Thyroid gland (tissue), 4 donors: ENCODE results near the gene STAT3.

Experiments
- POLR2A ChIP-seq, 2 donors: fragments of 450-650 bp; IDR thresholded peaks; one replicate each; pipeline ENCODE4 v1.6.1; 2017; ENCODE audit warnings: antibody characterized with exemption in 2 of 2, mild to moderate bottlenecking in 2 of 2, moderate library complexity in 1 of 2
- TF ChIP-seq, protein P1 (sequence below), 6 experiments: fragments of 200-600 bp in 3 of 6; fragments of 450-650 bp in 3 of 6; sonication (generic) in 3 of 6; IDR thresholded peaks; one replicate each; pipeline ENCODE4 v1.5.1; 2016 to 2019; ENCODE audit warnings: antibody characterized with exemption in 6 of 6, mild to moderate bottlenecking in 2 of 6, inconsistent platforms in 1 of 6, moderate library complexity in 1 of 6

DNA sequence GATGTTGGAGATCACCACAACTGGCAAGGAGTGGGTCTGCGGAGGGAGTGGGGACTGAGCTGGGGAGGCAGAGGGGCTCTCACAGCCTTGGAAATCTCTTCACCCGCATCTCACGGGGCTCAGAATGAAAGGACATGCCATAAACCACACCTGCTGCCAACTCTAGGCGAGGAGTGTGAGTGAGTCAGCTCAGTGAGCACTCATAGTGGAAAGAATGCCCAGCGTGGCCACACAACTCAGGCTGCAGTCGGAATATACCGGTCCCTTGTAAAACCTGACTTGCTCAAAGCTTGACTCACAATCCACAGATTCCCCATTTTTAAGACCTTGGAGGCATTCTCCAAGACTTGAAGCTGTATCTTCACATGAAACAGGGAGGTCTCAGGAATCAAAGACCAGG lies 63.2 kb downstream of the STAT3 start:
- TF ChIP-seq, protein P1, sequence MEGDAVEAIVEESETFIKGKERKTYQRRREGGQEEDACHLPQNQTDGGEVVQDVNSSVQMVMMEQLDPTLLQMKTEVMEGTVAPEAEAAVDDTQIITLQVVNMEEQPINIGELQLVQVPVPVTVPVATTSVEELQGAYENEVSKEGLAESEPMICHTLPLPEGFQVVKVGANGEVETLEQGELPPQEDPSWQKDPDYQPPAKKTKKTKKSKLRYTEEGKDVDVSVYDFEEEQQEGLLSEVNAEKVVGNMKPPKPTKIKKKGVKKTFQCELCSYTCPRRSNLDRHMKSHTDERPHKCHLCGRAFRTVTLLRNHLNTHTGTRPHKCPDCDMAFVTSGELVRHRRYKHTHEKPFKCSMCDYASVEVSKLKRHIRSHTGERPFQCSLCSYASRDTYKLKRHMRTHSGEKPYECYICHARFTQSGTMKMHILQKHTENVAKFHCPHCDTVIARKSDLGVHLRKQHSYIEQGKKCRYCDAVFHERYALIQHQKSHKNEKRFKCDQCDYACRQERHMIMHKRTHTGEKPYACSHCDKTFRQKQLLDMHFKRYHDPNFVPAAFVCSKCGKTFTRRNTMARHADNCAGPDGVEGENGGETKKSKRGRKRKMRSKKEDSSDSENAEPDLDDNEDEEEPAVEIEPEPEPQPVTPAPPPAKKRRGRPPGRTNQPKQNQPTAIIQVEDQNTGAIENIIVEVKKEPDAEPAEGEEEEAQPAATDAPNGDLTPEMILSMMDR (IDR thresholded peaks at IDR 0.05), result no peak
- no peak for TF ChIP-seq POLR2A (IDR thresholded peaks at IDR 0.05)
